BE2C (cell line): ENCODE measurements around the gene A1BG.

Source experiments
- DNase-seq: peaks from one replicate; pipeline ENCODE4 v3.0.0-alpha.2; 2020
- H3K27me3 ChIP-seq: fragments of 250-450 bp; sonication (Bioruptor Pico); 2 replicates; pipeline ENCODE4 v1.5.1; 2020; ENCODE audit warnings: mild to moderate bottlenecking
- H3K36me3 ChIP-seq: fragments of 250-450 bp; sonication (Bioruptor Pico); 2 replicates; pipeline ENCODE4 v1.5.1; 2020; ENCODE audit warnings: mild to moderate bottlenecking
- H3K4me1 ChIP-seq: fragments of 250-450 bp; sonication (Bioruptor Pico); 2 replicates; pipeline ENCODE4 v1.5.1; 2020
- H3K4me3 ChIP-seq: 2 replicates; pipeline ENCODE4 v1.5.1; 2011; ENCODE audit warnings: low read depth, low read length
- H3K9me3 ChIP-seq: fragments of 250-450 bp; sonication (Bioruptor Pico); 2 replicates; pipeline ENCODE4 v1.5.1; 2020
- TF ChIP-seq, protein P1 (sequence below): IDR thresholded peaks from 2 replicates; pipeline ENCODE4 v1.5.1; 2012; ENCODE audit warnings: mild to moderate bottlenecking, low read depth, low read length

Gene A1BG

DNA sequence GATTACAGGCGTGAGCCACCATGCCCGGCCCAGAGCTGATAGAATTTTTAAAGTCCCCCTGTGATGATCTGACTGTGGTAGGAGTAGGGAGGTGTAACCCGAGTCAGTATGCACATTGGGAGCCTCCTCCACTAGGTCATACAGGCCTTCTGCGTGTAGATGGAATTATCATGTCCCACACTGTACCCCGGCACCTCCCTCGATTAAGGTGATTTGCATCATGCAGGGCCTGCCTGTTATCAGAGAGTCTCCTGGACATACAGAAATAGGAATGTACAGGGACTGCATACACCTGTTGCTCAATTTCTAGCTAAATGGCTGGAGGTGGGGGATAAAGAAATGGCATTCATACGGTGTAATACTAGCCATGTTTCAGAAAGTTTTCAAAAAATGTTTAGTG lies 49.0 kb downstream of the A1BG start:
- TF ChIP-seq, protein P1, sequence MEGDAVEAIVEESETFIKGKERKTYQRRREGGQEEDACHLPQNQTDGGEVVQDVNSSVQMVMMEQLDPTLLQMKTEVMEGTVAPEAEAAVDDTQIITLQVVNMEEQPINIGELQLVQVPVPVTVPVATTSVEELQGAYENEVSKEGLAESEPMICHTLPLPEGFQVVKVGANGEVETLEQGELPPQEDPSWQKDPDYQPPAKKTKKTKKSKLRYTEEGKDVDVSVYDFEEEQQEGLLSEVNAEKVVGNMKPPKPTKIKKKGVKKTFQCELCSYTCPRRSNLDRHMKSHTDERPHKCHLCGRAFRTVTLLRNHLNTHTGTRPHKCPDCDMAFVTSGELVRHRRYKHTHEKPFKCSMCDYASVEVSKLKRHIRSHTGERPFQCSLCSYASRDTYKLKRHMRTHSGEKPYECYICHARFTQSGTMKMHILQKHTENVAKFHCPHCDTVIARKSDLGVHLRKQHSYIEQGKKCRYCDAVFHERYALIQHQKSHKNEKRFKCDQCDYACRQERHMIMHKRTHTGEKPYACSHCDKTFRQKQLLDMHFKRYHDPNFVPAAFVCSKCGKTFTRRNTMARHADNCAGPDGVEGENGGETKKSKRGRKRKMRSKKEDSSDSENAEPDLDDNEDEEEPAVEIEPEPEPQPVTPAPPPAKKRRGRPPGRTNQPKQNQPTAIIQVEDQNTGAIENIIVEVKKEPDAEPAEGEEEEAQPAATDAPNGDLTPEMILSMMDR: no peak
- H3K4me1 ChIP-seq: no peaks in the 10 kb centered on the region
- H3K36me3 ChIP-seq: peaks cover 53% of the 10 kb centered on the region
- no peaks in the 10 kb centered on the region for H3K9me3 ChIP-seq
- no peaks in the 10 kb centered on the region for H3K27me3 ChIP-seq
- no peak overlapping the region for H3K4me3 ChIP-seq
- DNase-seq: no peak

GRCh38 chr19:58300620-58301019 lies 52.7 kb downstream of the A1BG start:
- Histone ChIP-seq H3K36me3 (peaks cover 51% of the 10 kb centered on the region), H3K4me3 (no peak overlapping the region), H3K4me1 (no peaks in the 10 kb centered on the region), H3K9me3 (no peaks in the 10 kb centered on the region), H3K27me3 (no peaks in the 10 kb centered on the region)
- TF ChIP-seq, protein P1: no peak
- DNase-seq: no peak

DNA sequence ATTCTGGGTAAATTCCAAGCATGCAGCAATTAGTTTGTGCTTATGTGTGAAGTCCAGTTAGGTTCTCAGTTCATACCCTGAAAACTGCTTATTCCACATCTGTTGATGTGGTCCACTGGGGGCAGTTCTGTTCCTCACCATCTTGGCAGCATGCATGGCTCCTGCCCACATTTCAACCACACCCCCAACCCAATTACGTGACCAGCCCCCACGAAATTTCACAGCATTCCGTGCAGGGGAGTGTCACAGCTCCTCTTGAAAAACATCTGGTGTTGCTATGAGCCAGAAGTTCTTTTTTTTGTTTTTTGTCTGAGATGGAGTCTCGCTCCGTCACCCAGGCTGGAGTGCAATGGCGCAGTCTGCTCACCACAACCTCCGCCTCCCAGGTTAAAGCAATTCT lies 57.2 kb downstream of the A1BG start:
- TF ChIP-seq, protein P1: no peak
- Histone ChIP-seq H3K9me3 (peaks cover 11% of the 10 kb centered on the region), H3K4me3 (no peak overlapping the region), H3K4me1 (no peaks in the 10 kb centered on the region), H3K27me3 (no peaks in the 10 kb centered on the region), H3K36me3 (peaks cover 92% of the 10 kb centered on the region)
- no peak for DNase-seq
